Type B pancreatic cell (in vitro differentiated cells): Measurements from ENCODE around the gene FBN1. TPM values are rescaled to one million over a fixed set of nuclear protein-coding genes. Genes with fewer than 3 reads are reported as not detected.

ENCODE experiments used
- DNase-seq: peaks from one replicate; pipeline ENCODE4 v3.0.0; 2021; ENCODE audit warnings: mixed read lengths; ENCODE audit not compliant: unreplicated experiment; ENCODE audit errors: extremely low spot score
- H3K27ac Mint-ChIP-seq: 2 replicates; pipeline ENCODE4 v1.8.0; 2021; ENCODE audit warnings: mild to moderate bottlenecking, mixed read lengths
- H3K27me3 Mint-ChIP-seq: 2 replicates; pipeline ENCODE4 v1.8.0; 2021; ENCODE audit warnings: mixed read lengths
- H3K36me3 Mint-ChIP-seq: 2 replicates; pipeline ENCODE4 v1.8.0; 2021; ENCODE audit warnings: mixed read lengths
- H3K4me1 Mint-ChIP-seq: one replicate; pipeline ENCODE4 v1.8.0; 2021; ENCODE audit warnings: mixed read lengths; ENCODE audit not compliant: unreplicated experiment
- H3K4me3 Mint-ChIP-seq: 2 replicates; pipeline ENCODE4 v1.8.0; 2021; ENCODE audit warnings: mild to moderate bottlenecking, mixed read lengths
- H3K9me3 Mint-ChIP-seq: 2 replicates; pipeline ENCODE4 v1.8.0; 2021; ENCODE audit warnings: mixed read lengths
- total RNA-seq: library from RNA; stranded (reverse); gene quantifications from 2 replicates; pipeline ENCODE4 v1.2.1, GENCODE V29; 2021; ENCODE audit warnings: low replicate concordance
- TF ChIP-seq, protein P1 (sequence below): fragments of 200-600 bp; sonication (generic); conservative IDR thresholded peaks from 2 replicates; pipeline ENCODE4 v1.5.0; 2021; ENCODE audit warnings: antibody characterized with exemption, mild to moderate bottlenecking

Gene FBN1
- total RNA-seq, 1 donor from 2014 or later = 58.4 TPM

DNA sequence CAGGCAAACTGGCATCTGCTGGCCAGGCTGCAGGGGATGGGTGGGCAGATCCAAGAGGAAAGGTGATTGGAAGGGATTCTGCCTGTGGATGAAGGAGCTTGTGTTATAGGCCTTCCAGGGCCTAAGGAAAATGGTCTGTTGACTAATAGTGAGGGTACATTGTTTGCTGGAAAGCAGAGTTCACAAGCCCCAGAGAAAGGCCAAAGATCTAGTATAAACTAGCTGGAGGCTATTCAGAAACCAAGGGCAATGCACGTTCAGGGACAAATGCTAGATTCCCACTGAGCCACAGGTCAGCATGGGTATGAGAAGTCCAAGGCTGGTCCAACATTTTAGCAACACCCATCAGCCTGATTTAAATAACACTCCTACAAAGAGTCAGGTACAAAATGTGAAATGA, 74.7 kb downstream of the FBN1 start:
- Mint-ChIP-seq H3K4me3 (no peak overlapping the region), H3K27me3 (no peaks in the 10 kb centered on the region), H3K4me1 (peaks cover 3% of the 10 kb centered on the region), H3K27ac (no peak overlapping the region), H3K36me3 (no peaks in the 10 kb centered on the region), H3K9me3 (peaks cover 10% of the 10 kb centered on the region)
- TF ChIP-seq, protein P1, sequence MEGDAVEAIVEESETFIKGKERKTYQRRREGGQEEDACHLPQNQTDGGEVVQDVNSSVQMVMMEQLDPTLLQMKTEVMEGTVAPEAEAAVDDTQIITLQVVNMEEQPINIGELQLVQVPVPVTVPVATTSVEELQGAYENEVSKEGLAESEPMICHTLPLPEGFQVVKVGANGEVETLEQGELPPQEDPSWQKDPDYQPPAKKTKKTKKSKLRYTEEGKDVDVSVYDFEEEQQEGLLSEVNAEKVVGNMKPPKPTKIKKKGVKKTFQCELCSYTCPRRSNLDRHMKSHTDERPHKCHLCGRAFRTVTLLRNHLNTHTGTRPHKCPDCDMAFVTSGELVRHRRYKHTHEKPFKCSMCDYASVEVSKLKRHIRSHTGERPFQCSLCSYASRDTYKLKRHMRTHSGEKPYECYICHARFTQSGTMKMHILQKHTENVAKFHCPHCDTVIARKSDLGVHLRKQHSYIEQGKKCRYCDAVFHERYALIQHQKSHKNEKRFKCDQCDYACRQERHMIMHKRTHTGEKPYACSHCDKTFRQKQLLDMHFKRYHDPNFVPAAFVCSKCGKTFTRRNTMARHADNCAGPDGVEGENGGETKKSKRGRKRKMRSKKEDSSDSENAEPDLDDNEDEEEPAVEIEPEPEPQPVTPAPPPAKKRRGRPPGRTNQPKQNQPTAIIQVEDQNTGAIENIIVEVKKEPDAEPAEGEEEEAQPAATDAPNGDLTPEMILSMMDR = no peak
- no peak for DNase-seq

DNA sequence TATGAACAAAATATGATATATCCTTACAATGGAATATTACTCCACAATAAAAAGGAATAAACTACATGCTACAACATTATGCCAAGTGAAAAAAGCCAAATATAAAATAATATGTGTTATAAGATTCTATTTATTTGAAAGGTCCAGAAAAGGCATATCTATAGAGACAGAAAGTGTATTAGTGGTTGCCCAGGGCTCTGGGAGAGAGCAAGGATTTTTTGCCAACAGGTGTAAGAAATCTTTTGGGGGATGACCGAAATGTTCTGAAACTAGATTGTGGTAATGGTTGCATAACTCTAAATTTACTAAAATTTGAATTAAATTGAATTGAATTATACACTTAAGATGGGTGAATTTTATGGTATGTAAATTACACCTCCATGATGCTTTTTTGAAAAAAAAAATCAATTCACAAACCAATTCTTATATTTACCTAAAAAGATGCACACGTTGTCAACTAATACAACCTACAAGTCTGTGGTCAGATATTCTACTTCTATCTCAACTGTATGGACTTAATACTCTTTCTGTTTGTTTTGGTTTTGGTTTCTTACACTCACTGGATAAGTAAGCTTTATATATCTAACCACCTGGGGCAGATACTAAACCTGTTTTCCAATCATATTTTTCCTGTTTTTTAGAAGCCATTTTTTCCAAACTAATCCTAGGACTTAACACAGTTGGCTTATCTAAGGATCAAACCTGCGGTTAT, 75.8 kb downstream of the FBN1 start:
- Mint-ChIP-seq H3K4me1 (peaks cover 8% of the 10 kb centered on the region), H3K27ac (no peak overlapping the region), H3K4me3 (no peak overlapping the region), H3K36me3 (no peaks in the 10 kb centered on the region), H3K9me3 (peaks cover 10% of the 10 kb centered on the region), H3K27me3 (no peaks in the 10 kb centered on the region)
- DNase-seq = no peak
- TF ChIP-seq, protein P1 = no peak

DNA sequence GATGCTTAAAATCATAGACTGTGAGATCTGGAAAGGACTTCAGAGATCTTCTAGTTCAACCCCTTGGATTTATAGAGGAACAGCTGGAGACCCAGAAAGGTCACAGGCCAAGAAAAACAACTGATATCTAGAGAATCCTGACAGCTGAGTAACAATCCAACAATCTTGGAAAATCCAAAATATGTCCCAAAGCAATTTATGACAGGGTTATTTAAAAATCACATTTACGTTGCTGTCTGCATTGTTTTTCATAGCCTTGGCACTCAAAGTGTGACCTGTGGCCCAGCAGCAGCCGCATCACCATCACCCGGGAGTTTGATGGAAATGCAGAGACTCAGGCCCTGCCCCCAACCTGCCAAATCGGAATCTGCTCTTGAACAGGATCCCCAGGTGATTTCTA, 78.8 kb downstream of the FBN1 start:
- Mint-ChIP-seq H3K36me3 (no peaks in the 10 kb centered on the region), H3K4me3 (no peak overlapping the region), H3K27me3 (no peaks in the 10 kb centered on the region), H3K27ac (no peak overlapping the region), H3K9me3 (peaks cover 10% of the 10 kb centered on the region), H3K4me1 (peaks cover 19% of the 10 kb centered on the region)
- TF ChIP-seq, protein P1 = no peak
- DNase-seq = no peak

DNA sequence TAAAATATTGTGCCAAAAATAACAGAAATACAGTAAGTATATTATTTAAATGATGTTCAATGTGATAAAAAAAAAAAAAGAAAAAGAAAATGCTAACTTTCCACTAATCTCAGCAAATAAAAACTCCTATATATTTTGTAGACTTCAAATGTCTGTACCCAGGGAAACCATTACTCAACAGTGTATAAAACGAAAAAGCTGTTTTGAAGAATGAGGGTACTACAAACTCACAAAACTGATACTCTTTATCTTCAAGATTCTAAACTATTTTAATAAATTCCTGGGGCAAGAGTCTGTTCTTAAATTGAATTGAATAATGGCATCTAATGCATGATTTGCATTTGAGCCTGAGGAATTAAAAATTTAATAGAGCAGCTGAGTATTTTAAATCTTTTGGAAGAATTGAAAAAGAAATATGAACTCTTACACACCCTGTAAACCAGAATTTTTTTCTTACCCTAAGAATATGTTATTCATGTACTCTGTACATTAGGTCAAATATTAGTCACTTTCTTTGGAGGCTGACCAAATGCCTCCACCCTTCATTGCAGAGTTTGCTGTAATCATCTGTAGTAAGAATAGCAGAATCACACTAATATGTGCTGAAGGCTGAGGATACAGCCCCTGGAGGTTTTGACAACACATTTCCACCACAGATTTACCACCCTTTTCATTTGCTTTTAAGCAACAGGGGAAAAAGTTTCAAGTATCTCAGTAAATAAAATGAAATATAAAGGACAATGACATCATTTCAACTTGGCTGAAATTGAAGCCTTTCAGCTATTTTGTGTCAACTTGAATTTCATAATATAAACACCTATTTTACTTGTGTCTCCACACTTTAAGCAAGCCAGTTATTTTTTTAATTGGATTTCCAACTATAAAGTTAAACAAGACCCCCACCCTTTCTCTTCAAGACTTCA, 79.7 kb downstream of the FBN1 start:
- Mint-ChIP-seq H3K36me3 (no peaks in the 10 kb centered on the region), H3K9me3 (peaks cover 10% of the 10 kb centered on the region), H3K4me1 (peaks cover 19% of the 10 kb centered on the region), H3K27ac (no peak overlapping the region), H3K27me3 (no peaks in the 10 kb centered on the region), H3K4me3 (no peak overlapping the region)
- TF ChIP-seq, protein P1 = no peak
- no peak for DNase-seq

GRCh38 chr15:48564690-48565089, 80.8 kb downstream of the FBN1 start:
- Mint-ChIP-seq H3K9me3 (peaks cover 10% of the 10 kb centered on the region), H3K4me1 (peaks cover 29% of the 10 kb centered on the region), H3K27ac (no peak overlapping the region), H3K36me3 (no peaks in the 10 kb centered on the region), H3K27me3 (no peaks in the 10 kb centered on the region), H3K4me3 (no peak overlapping the region)
- TF ChIP-seq, protein P1 = no peak
- no peak for DNase-seq
